ENCODE data around the gene DBH.

DBH gene

DNA sequence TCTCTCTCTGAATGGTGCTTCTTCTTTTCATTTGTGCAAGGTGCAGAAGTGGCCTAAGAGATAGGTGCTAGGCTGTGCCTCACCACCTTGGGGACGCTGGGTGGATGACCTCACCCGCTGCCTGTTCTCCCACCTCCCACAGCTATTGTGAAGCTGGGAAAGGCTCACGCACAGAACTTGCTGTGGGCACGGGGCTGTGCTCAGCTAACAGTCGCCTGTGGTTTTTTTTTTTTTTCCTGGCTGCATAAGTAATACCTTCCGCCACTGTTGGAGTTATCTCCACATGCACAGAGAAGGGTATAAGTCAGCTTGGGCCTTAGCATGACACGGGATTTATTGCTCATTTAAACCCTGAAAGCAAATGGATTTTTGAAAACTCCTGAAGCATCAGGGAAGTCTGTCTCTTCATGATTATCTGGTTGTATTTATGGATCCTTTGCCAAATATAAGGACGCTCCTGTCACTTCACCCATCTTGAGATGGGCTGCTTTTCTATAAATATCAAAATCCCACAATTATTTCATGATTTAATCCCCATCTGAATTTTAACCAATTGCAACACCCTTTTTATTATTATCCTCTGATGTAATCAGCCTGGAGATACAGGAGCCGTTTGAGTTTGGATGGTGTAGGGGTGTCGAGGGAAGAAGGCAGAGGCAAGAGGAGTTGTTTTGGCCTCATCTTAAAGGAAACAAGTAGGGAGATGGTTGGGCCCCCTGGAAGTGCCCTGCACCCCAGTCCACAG, 9.0 kb downstream of the DBH start:
- no peak for DNase-seq

DNA sequence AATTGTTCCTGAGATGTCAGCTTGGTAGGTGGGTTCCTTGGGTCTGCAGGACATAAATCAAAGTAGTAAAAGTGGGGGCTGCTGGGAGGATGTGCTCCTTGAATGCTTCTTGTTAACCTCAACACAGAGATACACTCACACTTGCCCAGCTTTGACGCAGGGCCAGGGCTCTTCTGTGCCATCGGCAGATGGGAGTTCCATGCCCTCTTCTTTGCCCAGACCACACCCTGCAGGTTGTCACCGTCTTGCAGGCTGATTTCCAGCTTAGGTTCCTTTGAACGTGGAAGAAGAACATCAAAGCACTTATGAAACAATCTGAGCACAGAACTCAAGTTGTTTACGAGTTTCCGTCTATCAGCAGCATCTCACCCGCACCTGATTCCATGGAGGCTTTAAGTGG, 11.0 kb downstream of the DBH start:
- DNase-seq: peak; percentile 48

DNA sequence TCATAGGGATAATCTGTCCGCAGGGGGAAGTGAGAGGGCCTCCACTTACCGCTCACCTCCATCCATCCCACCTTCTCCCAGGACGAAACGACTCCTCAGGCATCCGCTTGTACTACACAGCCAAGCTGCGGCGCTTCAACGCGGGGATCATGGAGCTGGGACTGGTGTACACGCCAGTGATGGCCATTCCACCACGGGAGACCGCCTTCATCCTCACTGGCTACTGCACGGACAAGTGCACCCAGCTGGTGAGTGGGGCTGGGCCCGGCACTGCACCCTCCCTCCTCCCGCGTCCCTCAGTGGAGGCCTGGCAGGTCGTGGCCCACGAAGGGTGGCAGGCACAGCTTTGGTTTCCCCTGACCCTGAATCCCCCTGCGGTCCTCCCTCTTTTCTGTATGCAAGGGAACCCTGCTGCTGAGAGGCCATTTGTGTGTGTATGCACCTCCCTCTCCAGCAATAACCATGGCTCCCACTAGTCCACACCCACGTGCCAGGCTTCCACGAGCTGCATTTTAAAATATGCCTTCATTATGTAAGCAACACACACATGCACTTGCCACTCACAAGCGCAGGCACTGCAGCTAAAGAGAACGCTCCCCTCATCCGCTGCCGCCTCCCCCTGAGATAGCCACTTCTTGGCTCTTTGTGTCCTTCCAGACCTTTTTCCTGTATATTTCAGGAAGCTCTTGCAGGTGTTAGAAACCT, 11.8 kb downstream of the DBH start:
- DNase-seq: no peak

DNA sequence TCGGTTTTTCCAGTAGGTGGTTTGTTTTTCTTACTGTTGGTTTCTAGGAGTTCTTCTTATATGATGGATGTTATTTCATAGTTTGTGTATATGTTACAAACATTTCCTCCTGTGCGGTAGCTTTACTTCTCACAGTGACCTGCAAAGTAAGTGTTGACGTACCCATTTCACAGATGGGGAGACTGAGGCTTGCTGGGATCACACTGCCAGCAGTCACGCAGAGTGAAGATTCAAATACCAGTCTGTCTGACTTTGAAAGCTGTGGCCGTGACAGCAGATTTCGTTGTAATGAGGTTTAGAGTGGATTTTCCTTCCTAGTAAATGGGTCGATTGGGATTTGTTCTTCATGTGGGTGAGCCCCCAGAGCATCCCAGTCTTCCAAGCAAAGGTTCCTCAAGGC, 13.0 kb downstream of the DBH start:
- DNase-seq: no peak

DNA sequence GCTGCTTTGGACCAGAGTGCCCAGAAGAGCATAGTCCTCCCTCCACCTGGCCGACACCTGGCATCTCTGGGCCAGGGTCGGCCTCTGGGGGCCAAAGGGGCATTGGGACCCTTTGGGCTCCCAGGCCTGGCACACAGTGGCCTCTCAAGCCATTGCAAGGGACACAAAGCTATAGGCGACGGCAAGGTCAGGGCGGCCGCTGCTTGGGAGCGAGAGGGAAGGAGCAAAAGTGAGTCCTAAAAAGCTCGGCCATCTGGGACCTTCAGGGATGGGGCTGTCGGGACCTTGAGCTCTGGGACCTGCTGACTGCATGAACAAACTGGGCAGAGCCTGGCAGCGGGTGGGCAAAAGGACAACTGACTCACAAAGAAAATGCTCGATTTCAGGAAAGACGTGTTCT, 13.9 kb downstream of the DBH start:
- DNase-seq: no peak

DNA sequence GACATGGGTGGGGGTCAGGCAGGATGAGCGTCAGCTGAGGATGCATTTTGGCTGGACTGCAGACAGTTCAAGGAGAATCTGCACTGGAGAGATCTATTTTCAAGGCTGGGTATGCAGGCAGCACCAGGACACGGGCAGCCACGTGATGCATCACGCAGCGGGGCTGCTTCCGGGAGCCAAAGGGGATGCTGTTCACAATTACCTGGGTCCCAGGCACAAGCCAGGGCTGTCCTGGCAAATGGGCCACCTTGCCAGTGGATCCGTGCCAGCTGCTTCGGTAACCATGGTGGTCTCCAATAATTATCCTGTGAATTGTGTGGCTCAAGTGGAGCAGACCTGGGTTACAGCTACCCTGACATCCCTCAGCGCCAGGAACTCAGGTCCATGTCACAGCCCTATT, 17.5 kb downstream of the DBH start:
- DNase-seq: peak; percentile 34

DNA sequence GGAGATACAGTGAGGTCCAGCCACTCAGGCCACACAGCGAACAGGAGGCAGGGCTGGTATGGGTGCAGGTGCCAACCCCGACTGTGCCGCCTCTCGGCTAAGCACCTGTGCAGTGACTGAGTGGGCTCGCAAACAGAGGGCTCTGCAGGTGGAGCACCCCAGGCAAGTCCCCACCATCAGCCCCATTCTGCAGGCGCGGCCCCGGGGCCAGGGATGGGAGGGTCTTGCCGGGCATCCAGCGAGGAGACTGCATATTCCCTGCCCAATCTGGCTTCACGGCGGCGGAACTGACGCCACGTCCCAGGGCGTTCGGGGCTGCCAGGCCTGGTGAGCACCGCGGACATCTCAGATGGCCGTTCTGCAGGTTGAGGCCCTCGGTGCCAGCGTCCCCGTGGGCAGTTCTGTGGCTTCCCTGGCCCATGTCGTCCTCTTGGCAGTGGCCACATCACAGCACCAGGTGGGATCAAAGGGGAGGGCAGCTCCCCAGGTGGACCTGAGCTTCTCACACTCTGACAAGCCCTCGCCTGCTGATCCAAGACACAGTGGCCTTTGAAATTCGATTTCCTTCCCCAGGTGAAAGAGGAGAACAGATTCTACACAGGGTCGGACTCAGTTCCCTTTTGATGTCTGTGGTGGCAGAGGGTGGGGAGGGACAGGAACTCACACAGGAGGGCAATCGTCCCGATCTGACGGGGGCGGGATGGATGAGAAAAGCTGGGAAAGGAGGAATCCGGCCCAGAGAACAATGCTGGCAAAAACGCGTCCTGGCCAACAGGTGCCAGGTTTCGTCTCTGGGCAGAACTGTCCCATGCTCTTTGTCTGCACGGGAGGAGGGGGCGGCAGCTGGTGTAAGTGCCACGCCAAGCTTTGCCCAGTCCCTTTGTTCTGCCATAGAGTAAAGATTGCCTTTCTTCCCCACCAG, 18.8 kb downstream of the DBH start:
- DNase-seq: peak; percentile 41

DNA sequence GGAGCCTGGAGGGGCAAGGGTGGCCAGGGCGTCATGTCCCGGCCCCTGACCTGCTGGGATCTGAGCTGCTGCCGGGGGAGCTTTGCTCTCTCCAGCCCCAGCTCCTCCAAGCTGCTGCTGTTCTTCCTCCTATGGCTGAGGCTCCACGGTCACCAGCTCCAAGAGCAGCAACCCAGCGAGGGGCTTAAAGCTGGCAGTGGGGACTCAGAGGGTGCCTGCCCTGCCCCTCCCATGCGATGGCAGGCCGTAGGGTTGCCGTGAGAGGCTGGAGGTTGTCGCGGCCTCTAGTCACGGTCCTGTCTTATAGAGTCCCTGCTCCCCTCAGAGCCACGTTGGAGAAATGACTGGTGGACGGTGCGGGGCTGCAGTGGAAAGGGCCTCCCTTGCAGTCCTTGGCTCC, 19.5 kb downstream of the DBH start:
- no peak for DNase-seq

DNA sequence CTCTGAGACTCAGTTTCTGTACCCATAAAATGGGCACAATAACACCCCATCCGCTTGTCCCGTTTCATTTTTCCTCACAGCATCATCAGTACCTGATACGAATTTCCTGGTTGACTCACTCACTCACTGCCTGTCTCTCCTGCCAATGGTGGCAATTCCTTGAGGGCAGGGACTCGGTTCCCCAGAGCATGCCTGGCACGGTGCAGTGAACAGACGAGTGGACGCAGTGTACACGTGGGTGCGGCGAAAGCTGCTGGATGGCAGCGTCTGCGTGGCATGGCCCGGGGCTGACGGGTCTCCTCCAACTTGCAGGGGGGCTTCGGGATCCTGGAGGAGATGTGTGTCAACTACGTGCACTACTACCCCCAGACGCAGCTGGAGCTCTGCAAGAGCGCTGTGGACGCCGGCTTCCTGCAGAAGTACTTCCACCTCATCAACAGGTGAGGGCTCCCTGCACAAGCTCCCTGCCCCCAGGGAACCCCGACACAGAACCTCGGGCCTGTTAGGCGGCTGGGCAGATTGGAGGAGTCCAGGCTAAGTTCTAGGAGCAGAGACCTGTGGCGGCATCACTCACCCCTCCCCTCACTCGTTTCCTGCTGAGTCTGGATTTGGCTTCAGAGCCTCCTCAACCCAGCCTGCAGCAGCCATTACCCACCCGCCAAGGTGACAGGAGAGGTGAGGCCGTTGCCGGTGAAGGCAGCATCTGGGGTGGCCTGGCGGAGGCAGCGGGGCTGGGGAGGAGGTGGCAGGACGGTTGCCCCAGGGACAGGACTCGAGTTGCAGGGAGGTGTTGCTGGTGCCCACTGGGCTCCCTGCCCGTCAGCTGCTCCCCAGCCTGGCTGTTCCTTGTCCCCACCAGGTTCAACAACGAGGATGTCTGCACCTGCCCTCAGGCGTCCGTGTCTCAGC, 20.3 kb downstream of the DBH start:
- peak; percentile 79 for DNase-seq

DNA sequence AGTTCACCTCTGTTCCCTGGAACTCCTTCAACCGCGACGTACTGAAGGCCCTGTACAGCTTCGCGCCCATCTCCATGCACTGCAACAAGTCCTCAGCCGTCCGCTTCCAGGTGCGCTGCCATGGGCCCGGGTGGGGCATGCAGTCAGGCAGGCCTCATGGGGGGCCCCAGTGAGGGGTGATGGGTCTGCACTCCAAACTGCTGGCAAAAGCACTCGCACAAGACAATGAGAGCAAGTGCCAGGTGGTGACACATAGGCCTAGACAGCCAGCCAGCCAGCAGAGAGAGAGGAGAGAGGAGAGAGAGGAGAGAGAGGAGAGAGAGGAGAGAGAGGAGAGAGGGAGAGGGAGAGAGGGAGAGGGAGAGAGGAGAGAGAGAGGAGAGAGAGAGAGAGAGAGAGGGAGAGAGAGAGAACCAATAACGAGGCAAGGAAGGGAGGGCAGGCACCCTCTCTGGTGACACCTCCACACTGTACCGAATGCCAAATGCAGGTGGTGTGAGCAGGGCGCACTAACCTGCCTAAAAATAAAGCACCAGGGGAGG, 21.0 kb downstream of the DBH start:
- DNase-seq: peak; percentile 79

DNA sequence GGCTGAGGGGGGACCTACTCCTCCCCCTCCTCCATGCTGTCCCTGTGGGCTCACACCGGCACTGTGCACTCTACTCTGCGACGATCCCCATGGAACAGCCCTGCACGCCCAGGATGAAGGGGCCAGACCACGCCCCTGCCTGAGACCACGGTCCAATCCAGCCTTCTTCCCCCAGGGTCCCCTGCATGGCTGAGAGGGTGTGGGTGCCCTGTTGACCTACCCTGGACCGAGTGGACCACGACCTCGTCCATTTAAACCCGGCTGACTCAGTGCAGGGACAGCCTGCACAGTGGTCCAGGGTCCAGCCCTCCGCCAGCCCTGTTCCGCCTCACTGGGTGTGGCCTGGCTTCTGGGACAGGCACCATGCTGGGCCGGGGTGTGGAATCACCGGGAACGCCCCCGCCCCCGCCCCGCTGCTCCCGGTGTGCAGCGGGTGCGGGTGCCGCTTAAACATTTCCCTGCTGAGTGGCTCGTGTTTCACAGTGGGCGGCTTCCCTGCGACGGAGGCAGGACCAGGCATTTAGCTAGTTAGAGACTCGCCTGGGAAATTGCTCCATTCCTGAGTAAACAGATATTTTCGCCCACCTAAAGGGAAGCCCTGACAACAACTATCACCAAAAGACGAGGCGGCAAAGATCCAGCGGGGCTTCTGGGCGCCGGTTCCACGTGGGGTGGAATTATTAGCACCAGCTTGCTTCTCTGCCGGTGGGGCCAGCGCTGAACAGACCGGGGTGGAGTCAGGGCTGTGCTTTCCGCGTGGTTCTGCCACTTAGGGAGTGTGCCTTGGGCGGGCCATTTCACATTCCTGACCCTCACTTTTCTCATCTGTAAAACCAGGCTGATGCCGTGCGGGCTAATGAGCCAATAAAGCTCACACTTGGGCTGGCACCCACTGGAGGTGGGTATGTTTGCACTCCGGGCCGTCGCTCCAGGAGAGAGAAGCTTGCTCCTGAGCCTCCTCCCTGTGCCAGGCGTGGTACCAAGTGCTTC, 22.6 kb downstream of the DBH start:
- DNase-seq: peak; percentile 94

DNA sequence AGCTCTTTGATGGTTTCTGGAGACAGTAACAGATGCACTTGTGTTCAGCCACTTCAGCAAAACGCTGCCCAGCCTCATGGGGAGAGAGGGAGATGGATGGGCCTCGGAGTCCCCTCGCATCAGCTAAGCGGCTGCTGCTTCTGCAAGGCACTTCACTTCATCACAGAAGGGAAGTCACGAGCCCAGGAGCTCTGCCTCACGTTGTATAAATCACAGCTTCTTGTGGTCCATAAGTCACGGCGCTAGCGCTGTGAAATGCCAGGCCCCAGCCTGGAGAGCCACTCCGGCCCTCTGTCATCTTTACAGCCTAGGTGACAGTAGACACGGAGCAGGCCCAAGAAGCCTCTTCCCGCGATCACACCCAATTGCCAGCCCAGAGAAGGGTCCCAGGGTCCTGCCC, 23.4 kb downstream of the DBH start:
- no peak for DNase-seq

DNA sequence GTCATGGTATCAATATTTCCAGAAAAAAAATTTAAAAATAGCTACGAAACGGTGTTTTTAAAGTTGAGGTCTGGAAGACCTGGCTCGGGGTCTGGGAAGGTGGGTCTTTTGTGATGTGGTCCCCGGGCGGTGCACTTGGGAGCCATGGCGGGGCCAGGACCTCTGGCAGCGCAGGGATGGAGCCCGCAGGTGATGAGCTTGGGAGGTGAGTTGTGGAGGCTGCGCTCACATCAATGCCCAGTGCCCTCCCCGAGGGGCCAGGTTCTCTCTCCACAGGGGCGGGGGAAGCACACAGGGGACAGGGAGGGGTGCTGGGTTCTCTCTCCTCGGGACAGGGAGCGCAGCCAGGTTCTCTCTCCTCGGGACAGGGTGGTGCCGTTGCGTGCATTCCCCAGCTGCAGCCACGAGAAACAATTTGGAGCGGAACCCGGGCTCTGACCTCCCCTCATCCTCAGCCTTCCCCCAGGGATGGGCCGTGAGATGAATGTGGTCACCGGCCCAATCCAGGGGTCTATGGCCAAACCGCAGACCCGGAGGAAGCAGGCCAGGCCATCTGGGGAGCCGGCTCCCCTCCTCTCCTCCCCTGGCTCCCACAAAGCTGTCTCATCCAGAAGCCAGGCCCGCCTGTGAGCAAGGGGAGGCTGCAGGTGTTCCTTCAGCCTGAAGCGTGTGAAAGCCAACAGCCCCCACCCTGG, 25.8 kb downstream of the DBH start:
- DNase-seq: no peak

DNA sequence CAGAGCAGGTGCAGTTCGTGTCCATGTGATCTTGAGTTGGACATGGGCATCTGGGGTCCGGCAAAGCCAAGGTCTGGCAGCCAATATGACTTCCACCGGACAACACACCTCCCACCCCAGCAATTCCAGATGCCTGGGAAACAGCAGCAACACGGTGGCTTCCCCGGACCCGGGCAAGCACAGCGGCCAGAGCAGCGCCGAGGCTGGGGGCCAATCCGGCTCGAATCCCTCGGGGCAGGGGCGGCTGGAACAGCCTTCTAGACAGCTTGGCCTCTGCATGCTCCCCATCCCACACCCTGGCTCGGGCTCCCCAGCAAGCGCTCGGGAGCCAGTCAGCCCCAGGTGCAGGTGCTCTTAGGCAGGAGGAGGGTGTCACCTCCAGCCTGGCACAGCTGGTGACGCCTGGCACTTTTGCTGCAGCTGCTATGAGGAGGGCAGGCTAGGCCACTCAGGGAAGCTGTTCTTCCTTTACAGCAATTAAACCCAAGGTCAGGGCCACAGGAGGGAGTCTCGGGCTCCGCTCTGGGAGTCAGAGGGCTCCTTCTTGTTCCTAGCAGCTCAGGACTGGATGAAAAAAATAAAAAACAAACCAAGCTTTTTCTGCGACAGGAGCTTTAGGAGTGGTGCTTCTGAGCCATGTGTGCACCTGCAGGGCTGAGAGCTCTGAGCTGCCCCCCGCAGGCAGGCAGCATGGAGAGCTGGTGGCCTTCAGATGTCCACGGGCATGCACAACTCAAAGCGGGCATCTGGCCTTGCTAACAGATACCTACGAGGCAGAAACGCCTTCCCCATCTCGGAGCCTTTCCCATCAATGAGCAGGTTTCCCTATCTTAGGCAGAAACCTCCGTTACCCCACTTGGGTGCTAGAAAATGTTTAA, 28.2 kb downstream of the DBH start:
- DNase-seq: peak; percentile 82

DNA sequence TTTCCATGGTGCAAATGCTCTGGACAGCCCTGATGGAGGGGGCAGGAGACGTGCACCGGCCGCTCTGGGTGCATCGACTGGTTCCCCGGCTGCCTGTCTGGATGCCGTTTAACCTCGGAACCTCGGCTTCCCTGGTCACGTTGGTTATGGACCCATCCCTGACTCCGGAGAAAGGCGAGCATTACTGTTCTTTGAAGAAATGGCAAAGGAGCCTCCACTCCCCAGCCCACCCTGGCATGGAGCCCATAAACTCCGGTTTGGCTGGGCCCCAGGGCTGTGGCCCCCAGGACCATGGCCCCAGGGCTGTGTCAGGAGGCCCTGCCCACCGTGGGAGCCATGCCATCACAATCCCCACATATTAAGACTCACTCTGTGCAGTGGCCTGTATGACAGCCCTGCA, 28.9 kb downstream of the DBH start:
- DNase-seq: no peak

DNA sequence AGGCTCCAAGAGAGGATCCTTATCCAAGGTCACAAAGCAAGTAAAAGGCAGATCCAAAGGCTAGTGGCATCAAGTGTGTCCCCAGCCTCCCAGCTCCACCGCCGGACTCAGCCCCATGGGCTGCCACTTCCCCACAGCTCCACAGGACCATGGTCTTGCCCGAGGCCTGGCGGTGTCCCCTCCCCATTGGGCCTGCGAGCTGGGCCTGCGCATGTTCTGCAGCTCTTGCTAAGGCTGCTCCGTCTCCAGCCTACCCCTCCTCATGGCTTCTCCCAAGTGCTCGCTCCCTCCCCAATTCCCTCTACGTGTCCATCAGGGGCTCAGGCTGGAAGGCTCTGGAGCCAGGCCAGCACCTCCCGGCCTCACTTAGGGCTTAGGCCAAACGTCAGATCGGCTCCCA, 29.4 kb downstream of the DBH start:
- DNase-seq: no peak

DNA sequence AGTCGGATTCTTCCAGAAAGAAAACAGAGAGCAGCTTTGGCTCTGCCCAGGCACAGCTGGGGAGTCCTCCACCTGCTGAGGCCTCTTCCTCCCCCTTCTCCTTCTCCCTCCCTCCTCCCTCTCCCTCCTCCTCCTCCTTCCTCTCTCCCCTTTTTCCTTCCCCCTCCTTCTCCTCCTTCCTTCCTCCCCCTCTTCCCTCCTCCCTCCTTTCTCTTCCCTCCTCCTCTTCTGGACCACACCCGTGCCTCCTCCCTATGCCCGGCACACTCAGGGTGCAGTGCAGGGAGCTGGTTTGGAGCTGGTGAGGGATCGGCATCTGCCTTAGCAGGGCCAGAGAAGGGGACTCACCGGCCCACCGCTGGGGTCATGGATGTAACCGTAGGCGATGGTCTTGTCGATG, 30.2 kb downstream of the DBH start:
- no peak for DNase-seq

DNA sequence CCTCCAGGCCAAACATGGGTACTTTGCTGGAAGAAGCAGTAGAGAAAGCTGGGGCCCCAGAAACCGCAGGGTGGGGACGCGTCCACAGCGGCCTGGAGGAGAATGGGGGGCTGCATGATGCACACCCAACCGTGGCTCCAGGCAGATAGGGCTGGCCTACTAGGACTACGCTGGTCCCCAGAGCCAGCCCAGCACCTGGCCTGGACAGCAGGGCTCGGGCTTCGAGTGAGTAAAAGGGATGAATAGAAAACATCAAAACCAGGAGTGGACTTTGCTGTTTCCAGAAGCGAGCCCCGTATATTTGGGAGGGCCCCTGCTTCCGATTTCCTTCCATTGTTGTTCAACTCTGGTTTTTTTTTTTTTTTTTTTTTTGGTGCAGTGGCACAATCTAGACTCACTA, 30.7 kb downstream of the DBH start:
- DNase-seq: no peak

DNA sequence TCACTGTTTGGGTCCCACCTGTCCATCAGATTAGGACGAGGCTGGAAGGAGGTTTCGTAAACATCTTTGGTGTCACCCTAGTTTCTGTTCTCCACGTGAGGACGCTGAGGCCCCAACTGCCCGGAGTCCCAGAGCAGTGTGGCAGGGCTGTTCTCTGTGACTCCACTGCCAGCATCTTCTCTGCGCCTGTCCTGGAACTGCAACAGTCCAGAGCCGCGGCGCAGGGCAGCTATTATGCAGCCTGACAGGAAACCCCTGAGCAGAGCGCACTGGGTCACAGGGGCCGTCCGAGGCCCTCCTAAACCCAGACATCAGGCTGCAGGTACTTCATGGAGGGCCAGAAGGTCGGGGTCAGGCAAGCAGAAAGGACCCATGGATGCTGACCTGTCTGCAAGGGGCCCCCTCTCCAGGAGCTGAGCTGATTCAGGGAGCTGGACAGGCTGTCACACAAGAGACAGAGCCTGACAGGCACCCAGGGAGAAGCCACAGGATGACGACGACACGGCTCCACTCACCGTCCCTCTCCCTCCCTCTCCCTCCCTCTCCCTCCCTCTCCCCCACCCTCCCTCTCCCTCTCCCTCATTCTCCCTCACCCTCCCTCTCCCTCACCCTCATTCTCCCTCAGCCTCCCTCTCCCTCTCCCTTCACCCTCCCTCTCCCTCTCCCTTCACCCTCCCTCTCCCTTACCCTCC, 31.7 kb downstream of the DBH start:
- DNase-seq: no peak
